D721Med (cell line): ENCODE results near the gene LPCAT3.
"Not testable (repeated sequence)": the region's sequence is repeated elsewhere in the genome, so short reads cannot be mapped to it uniquely, and the experiment has no call there.

Source experiments
- DNase-seq: peaks from one replicate; pipeline ENCODE4 v3.0.0; 2011; ENCODE audit warnings: low spot score; ENCODE audit not compliant: insufficient read length
- FAIRE-seq: peaks from 2 replicates; lab custom pipeline; 2011; peaks lifted over from hg19 to GRCh38; lab: Jason Lieb, UNC
- TF ChIP-seq, protein P1 (sequence below): IDR thresholded peaks from 2 replicates; pipeline ENCODE4 v1.5.1; 2012; ENCODE audit warnings: mild to moderate bottlenecking, control low read depth; ENCODE audit not compliant: insufficient read depth; ENCODE audit errors: missing control alignments

LPCAT3 gene

GRCh38 chr12:7019043-7019569 lies 830 bp upstream of the LPCAT3 start:
- TF ChIP-seq, protein P1, sequence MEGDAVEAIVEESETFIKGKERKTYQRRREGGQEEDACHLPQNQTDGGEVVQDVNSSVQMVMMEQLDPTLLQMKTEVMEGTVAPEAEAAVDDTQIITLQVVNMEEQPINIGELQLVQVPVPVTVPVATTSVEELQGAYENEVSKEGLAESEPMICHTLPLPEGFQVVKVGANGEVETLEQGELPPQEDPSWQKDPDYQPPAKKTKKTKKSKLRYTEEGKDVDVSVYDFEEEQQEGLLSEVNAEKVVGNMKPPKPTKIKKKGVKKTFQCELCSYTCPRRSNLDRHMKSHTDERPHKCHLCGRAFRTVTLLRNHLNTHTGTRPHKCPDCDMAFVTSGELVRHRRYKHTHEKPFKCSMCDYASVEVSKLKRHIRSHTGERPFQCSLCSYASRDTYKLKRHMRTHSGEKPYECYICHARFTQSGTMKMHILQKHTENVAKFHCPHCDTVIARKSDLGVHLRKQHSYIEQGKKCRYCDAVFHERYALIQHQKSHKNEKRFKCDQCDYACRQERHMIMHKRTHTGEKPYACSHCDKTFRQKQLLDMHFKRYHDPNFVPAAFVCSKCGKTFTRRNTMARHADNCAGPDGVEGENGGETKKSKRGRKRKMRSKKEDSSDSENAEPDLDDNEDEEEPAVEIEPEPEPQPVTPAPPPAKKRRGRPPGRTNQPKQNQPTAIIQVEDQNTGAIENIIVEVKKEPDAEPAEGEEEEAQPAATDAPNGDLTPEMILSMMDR: no peak
- DNase-seq: no peak
- no peak for FAIRE-seq

DNA sequence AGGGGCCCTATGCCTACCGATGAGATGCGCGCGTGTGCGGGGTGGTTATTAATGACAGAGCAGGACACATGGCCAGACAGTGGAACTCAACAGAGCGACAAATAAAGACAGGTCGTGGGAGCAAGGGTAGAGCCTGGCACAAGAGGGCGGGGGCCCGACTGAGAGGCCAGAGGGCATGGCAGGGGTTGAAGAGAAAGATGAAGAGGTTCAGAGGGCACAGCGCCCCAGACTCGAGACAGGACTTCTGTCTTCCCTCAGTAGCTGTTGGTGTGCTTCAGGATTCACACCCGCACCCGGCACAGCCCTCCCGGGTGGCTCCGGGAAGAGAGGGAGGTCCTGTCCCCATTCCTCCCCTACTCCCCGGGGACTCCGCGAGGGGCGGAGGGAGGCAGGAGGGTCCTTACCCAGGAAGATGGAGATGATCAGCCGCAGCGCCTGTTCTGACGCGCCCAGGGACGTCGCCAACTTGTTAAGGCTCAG lies 366 bp downstream of the LPCAT3 start:
- DNase-seq: no peak
- TF ChIP-seq, protein P1: no peak
- FAIRE-seq: no peak

DNA sequence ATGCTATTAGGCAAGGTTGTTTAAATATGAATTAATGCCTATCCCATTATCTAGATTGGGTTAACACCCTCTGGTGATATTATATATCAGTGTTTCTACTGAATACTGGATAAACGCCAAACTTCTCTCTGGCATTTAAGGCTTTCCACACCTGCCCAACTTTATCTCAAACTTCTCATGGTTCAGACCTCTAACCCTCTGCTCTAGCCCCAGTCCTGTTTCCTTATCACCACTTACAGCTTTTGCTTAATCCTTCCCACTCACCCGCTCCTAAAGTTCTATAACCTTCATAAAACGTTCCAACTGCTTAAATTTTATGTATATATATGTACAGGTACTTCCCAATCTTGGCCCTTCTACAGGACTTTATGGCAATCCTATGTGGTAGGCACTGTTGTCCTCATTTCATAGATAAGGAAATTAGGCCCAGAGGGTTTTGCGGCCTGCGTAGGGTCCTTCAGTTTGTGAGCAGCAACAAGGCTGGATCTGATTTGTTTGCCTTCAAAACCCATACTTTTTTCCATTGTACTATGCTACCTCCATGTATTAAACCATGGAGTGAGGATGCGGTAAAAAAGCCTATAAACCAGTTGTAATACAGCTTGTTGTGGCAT lies 1.2 kb downstream of the LPCAT3 start:
- TF ChIP-seq, protein P1: no peak
- no peak for FAIRE-seq
- no peak for DNase-seq

DNA sequence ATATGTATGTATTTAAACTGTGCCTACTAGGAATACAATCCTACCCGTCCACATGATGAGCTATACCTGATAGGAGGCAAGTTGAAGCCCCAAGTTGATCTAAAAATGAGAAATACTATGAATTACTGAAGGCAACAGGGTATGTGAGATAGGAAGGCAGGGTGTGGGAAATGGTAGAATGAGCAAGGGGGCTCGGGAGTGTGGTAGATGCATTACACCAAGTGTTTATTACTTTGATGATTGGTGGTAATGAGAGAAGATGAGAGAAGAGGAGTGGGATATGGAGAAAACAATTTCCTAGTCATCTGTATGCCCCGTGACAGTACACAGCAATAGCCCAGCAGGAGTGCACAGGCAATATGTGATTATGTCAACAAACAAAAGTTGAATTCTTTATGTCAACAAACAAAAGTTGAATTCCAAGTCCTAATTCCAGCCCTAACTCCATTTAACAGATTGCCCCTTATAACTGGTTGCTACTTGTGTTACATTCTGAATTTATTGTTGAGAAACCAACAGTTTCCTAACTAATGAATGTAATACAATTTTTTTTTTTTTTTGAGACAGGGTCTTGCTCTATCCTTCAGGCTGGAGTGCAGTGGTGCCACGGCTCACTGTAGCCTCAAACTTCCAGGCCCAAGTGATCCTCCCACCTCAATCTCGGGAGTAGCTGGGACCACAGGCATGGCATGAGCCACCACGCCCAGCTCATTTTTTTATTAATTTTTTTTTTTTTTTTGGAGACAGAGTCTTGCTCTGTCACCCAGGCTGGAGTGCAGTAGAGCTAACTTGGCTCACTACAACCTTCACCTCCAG lies 2.5 kb downstream of the LPCAT3 start:
- no peak for FAIRE-seq
- TF ChIP-seq, protein P1: no peak

GRCh38 chr12:7013101-7013500 lies 5.2 kb downstream of the LPCAT3 start:
- TF ChIP-seq, protein P1: no peak
- FAIRE-seq (no peak), DNase-seq (no peak)

More for the DNA sequence above, 2.5 kb downstream of the LPCAT3 start:
- DNase-seq: no peak

GRCh38 chr12:7012024-7012607 lies 6.2 kb downstream of the LPCAT3 start:
- DNase-seq: no peak
- FAIRE-seq: no peak
- TF ChIP-seq, protein P1: no peak

DNA sequence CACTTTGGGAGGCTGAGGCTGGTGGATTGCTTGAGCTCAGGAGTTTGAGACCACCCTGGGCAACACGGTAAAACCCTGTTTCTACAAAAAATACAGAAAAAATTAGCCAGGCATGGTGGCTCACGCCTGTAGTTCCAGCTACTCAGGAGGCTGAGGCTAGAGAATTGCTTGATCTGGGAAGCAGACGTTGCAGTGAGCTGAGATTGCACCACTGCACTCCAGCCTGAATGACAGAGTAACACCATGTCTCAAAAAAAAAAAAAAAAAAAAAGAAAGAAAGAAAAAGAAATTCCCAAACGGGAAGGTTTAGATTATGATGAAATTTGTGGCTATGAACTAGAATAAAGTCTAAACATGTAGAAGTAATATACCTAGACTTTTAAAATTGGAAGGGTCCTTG lies 6.9 kb downstream of the LPCAT3 start:
- FAIRE-seq, DNase-seq: not testable (repeated sequence)
